ES-I3 (cell line): ENCODE results near the gene KHK.
A peak's percentile ranks its signal among the peaks of the same experiment; 100 is the strongest.
"Not testable (repeated sequence)": the region's sequence is repeated elsewhere in the genome, so short reads cannot be mapped to it uniquely, and the experiment has no call there.

Experiments used
- H3K36me3 ChIP-seq: 2 replicates; pipeline ENCODE4 v1.6.1; 2013; ENCODE audit warnings: mild to moderate bottlenecking, low read length, control low read depth, moderate library complexity; ENCODE audit not compliant: insufficient read depth
- H3K4me1 ChIP-seq: 2 replicates; pipeline ENCODE4 v1.6.1; 2013; ENCODE audit warnings: mild to moderate bottlenecking, control low read depth, low read length; ENCODE audit not compliant: insufficient read depth
- H3K9ac ChIP-seq: 2 replicates; pipeline ENCODE4 v1.6.1; 2013; ENCODE audit warnings: low read depth, mild to moderate bottlenecking, low read length, moderate library complexity
- H3K9me3 ChIP-seq: 2 replicates; pipeline ENCODE4 v1.6.1; 2013; ENCODE audit warnings: mild to moderate bottlenecking, low read length, moderate library complexity; ENCODE audit not compliant: control insufficient read depth, insufficient read depth

KHK gene

GRCh38 chr2:27093430-27094352 is 7.1 kb downstream of the KHK start:
- Histone ChIP-seq H3K4me1 (peaks cover 3% of the 10 kb centered on the region; the same call in 1 of the 2 replicates), H3K9ac (no peak overlapping the region), H3K36me3 (no peaks in the 10 kb centered on the region), H3K9me3 (no peaks in the 10 kb centered on the region)

GRCh38 chr2:27094353-27094984 is 7.9 kb downstream of the KHK start:
- Histone ChIP-seq H3K4me1 (peaks cover 3% of the 10 kb centered on the region; the same call in 1 of the 2 replicates), H3K36me3 (no peaks in the 10 kb centered on the region), H3K9me3 (no peaks in the 10 kb centered on the region), H3K9ac (no peak overlapping the region)

- no peaks in the 10 kb centered on the region for H3K36me3 ChIP-seq
- H3K4me1 ChIP-seq, result peaks cover 3% of the 10 kb centered on the region; the same call in 1 of the 2 replicates
- H3K9ac ChIP-seq, result no peak overlapping the region
- no peaks in the 10 kb centered on the region for H3K9me3 ChIP-seq
Measured at GRCh38 chr2:27095427-27095744, 8.8 kb downstream of the KHK start.

GRCh38 chr2:27095745-27096651 is 9.4 kb downstream of the KHK start:
- Histone ChIP-seq H3K36me3 (no peaks in the 10 kb centered on the region), H3K4me1 (peaks cover 3% of the 10 kb centered on the region; the same call in 1 of the 2 replicates), H3K9ac (peak overlapping the region; percentile 48; the same call in 1 of the 2 replicates), H3K9me3 (no peaks in the 10 kb centered on the region)

GRCh38 chr2:27096748-27097297 is 10.3 kb downstream of the KHK start:
- Histone ChIP-seq H3K9ac (no peak overlapping the region), H3K9me3 (no peaks in the 10 kb centered on the region), H3K36me3 (no peaks in the 10 kb centered on the region), H3K4me1 (peaks cover 3% of the 10 kb centered on the region; the same call in 1 of the 2 replicates)

GRCh38 chr2:27097341-27097740 is 10.8 kb downstream of the KHK start:
- Histone ChIP-seq H3K36me3 (no peaks in the 10 kb centered on the region), H3K9me3 (no peaks in the 10 kb centered on the region), H3K4me1 (peaks cover 3% of the 10 kb centered on the region; the same call in 1 of the 2 replicates), H3K9ac (no peak overlapping the region)

GRCh38 chr2:27099334-27099955 is 12.9 kb downstream of the KHK start:
- Histone ChIP-seq H3K4me1 (no peaks in the 10 kb centered on the region), H3K9me3 (no peaks in the 10 kb centered on the region), H3K9ac (no peak overlapping the region), H3K36me3 (no peaks in the 10 kb centered on the region)

GRCh38 chr2:27100036-27100435 is 13.5 kb downstream of the KHK start:
- no peaks in the 10 kb centered on the region for H3K9me3 ChIP-seq
- H3K9ac ChIP-seq, result no peak overlapping the region
- H3K4me1 ChIP-seq, result no peaks in the 10 kb centered on the region
- no peaks in the 10 kb centered on the region for H3K36me3 ChIP-seq

DNA sequence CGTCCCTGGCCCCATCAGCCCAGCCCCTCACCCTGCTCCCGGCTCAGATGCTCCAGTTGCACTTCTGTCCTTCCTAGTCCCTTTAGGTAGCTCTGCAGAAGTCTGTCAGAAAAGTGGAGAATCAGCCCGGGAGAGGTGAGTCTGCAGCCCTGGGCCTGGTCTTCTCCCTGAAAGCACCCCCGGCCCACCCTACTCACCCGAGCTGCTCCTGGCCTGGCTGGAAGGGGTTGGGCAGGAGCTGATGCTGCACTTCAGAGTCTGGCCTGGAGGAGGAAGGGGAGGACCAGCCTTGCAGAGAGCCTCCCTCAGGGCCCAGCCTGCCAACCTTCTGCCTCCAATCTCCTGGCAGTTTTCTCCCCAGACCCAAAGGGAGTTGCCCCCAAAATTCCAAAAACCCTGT is 15.8 kb downstream of the KHK start:
- Histone ChIP-seq H3K9ac (no peak overlapping the region), H3K4me1 (no peaks in the 10 kb centered on the region), H3K36me3 (no peaks in the 10 kb centered on the region)

GRCh38 chr2:27105981-27106380 is 19.4 kb downstream of the KHK start:
- no peak overlapping the region for H3K9ac ChIP-seq
- no peaks in the 10 kb centered on the region for H3K4me1 ChIP-seq
- H3K9me3 ChIP-seq, result no peaks in the 10 kb centered on the region
- H3K36me3 ChIP-seq, result no peaks in the 10 kb centered on the region

More for the DNA sequence above, 15.8 kb downstream of the KHK start:
- no peaks in the 10 kb centered on the region for H3K9me3 ChIP-seq

GRCh38 chr2:27108221-27108620 is 21.6 kb downstream of the KHK start:
- Histone ChIP-seq H3K4me1 (no peaks in the 10 kb centered on the region), H3K36me3 (no peaks in the 10 kb centered on the region), H3K9ac (no peak overlapping the region), H3K9me3 (no peaks in the 10 kb centered on the region)

DNA sequence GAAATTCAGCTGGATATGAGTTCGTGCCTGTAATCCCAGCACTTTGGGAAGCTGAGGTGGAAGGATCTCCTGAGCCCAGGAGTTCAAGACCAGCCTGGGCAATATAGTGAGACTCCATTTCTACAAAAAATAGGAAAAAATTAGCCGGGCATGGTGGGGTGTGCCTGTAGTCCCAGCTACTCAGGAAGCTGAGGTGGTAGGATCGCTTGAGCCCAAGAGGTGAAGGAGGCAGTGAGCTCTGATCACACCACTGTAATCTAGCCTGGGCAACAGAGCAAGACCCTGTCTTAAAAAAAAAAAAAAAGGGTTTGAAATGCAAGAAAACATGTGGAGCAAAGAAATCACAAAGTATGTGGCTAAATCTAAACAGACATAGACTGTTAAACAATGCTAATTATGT is 22.5 kb downstream of the KHK start:
- Histone ChIP-seq H3K36me3 (no peaks in the 10 kb centered on the region), H3K9me3 (no peaks in the 10 kb centered on the region), H3K9ac (no peak overlapping the region), H3K4me1 (no peaks in the 10 kb centered on the region)

DNA sequence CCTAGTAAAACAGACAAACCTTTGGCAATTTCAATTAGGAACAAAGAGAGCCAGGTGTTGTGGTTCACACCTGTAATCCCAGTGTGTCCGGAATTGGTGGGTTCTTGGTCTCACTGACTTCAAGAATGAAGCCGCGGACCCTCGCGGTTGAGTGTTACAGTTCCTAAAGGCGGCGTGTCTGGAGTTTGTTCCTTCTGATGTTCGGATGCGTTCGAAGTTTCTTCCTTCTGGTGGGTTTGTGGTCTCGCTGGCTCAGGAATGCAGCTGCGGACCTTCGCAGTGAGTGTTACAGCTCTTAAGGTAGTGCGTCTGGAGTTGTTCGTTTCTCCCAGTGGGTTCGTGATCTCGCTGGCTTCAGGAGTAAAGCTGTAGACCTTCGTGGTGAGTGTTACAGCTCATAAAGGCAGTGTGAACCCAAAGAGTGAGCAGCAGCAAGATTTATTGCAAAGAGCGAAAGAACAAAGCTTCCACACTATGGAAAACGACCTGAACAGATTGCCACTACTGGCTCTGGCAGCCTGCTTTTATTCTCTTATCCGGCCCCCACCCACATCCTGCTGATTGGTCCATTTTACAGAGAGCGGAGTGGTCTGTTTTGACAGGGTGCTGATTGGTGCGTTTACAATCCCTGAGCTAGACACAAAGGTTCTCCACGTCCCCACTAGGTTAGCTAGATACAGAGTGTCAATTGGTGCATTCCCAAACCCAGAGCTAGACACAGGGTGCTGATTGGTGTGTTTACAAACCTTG is 24.2 kb downstream of the KHK start:
- peak overlapping the region; percentile 28; the same call in 1 of the 2 replicates for H3K9ac ChIP-seq
- not testable (repeated sequence) for H3K36me3 ChIP-seq, H3K9me3 ChIP-seq, H3K4me1 ChIP-seq
